ENCODE measurements around the gene NUDT8.
"Not testable (repeated sequence)": the region's sequence is repeated elsewhere in the genome, so short reads cannot be mapped to it uniquely, and the experiment has no call there.

The NUDT8 gene

DNA sequence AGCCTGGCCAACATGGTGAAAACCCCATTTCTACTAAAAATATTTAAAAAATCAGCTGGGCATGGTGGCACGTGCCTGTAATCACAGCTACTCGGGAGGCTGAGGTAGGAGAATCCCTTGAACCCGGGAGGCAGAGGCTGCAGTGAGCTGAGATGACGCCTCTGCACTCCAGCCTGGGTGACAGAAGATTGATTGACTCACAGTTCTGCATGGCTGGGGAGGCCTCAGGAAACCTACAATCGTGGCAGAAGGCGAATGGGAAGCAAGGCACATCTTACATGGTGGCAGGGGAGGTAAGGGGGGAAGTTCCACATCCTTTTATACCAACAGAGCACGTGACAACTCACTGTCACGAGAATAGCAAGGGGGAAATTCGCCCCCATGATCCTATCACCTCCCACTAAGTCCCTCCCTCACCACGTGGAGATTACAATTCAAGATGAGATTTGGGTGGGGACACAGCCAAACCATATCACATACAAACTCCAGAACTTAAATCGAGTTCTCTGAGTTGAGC is 40.8 kb downstream of the NUDT8 start:
- DNase-seq (ENCODE audit: low read depth), result not testable (repeated sequence)

DNA sequence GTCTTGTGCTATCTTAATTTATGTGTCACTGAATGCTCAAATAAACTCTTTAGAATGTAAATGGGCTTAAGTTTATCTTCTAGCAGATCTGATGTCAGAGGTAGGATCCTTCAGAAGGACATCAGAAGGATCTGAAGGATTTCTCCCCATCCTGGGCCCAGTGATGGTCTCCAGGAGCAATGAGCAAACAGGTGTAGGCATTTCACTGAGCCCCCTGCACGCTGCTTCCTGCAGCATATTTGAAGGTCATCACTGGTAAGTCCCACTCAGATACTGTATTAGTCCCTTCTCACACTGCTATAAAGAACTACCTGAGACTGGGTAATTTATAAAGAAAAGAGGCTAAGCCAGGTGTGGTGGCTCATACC is 41.6 kb downstream of the NUDT8 start:
- DNase-seq (ENCODE audit: low read depth), result no peak

DNA sequence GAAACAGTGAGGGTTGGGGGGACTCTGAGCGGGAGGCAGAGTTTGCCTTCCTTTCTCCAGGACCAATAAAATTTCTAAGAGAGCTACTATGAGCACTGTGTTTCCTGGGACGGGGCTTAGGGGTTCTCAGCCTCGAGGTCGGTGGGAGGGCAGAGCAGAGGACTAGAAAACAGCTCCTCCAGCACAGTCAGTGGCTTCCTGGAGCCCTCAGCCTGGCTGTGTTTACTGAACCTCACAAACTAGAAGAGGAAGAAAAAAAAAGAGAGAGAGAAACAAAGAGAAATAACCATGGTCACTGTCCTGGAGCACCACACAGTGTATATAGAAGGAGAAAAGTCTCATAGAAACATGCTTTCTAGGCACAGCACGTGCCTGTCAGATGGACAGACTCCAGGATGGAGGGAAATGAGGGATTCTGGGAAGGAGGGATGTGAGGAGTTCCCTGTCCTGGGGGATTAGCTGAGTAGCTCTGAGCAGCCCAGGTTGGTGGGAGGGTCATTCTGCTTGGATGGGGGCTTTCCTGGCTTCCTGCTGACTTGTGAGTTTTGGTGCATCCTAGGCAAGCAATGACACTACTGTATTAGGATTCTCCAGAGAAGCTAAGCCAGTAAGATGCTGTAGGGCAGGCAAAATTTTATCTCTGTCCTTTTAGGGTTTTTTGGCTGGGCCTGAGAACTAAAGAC is 43.0 kb downstream of the NUDT8 start:
- no peak for DNase-seq (ENCODE audit: low read depth)

DNA sequence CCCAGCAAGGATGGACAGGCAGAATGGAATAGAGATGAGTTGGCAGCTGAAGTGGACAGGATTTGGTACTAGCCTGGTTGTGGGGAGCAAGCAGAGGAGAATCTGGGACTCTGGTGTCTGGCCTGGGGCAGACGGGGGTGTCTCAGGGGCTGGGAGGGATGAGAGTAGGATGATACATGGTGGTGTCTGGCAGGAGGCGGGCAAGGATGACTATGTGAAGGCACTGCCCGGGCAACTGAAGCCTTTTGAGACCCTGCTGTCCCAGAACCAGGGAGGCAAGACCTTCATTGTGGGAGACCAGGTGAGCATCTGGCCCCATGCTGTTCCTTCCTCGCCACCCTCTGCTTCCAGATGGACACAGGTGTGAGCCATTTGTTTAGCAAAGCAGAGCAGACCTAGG is 43.8 kb downstream of the NUDT8 start:
- DNase-seq (ENCODE audit: low read depth), result no peak

DNA sequence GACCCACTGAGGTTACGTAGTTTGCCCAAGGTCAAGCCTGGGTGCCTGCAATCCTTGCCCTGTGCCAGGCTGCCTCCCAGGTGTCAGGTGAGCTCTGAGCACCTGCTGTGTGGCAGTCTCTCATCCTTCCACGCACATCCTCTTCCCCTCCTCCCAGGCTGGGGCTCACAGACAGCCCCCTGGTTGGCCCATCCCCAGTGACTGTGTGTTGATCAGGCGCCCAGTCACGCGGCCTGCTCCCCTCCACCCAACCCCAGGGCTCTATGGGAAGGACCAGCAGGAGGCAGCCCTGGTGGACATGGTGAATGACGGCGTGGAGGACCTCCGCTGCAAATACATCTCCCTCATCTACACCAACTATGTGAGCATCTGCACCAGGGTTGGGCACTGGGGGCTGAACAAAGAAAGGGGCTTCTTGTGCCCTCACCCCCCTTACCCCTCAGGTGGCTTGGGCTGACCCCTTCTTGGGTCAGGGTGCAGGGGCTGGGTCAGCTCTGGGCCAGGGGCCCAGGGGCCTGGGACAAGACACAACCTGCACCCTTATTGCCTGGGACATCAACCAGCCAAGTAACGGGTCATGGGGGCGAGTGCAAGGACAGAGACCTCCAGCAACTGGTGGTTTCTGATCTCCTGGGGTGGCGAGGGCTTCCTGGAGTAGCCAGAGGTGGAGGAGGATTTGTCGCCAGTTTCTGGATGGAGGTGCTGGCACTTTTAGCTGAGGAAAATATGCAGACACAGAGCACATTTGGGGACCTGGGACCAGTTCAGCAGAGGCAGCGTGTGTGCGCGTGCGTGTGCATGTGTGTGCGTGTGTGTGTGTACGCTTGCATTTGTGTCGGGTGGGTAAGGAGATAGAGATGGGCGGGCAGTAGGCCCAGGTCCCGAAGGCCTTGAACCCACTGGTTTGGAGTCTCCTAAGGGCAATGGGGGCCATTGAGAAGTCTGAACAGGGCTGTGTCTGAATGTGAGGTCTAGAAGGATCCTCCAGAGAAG is 44.6 kb downstream of the NUDT8 start:
- DNase-seq (ENCODE audit: low read depth), result no peak

DNA sequence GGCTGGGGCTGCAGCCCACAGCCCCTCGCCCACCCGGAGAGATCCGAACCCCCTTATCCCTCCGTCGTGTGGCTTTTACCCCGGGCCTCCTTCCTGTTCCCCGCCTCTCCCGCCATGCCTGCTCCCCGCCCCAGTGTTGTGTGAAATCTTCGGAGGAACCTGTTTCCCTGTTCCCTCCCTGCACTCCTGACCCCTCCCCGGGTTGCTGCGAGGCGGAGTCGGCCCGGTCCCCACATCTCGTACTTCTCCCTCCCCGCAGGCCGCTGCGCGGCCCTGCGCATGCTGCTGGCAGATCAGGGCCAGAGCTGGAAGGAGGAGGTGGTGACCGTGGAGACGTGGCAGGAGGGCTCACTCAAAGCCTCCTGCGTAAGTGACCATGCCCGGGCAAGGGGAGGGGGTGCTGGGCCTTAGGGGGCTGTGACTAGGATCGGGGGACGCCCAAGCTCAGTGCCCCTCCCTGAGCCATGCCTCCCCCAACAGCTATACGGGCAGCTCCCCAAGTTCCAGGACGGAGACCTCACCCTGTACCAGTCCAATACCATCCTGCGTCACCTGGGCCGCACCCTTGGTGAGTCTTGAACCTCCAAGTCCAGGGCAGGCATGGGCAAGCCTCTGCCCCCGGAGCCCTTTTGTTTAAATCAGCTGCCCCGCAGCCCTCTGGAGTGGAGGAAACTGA is 45.4 kb downstream of the NUDT8 start:
- DNase-seq (ENCODE audit: low read depth), result no peak

DNA sequence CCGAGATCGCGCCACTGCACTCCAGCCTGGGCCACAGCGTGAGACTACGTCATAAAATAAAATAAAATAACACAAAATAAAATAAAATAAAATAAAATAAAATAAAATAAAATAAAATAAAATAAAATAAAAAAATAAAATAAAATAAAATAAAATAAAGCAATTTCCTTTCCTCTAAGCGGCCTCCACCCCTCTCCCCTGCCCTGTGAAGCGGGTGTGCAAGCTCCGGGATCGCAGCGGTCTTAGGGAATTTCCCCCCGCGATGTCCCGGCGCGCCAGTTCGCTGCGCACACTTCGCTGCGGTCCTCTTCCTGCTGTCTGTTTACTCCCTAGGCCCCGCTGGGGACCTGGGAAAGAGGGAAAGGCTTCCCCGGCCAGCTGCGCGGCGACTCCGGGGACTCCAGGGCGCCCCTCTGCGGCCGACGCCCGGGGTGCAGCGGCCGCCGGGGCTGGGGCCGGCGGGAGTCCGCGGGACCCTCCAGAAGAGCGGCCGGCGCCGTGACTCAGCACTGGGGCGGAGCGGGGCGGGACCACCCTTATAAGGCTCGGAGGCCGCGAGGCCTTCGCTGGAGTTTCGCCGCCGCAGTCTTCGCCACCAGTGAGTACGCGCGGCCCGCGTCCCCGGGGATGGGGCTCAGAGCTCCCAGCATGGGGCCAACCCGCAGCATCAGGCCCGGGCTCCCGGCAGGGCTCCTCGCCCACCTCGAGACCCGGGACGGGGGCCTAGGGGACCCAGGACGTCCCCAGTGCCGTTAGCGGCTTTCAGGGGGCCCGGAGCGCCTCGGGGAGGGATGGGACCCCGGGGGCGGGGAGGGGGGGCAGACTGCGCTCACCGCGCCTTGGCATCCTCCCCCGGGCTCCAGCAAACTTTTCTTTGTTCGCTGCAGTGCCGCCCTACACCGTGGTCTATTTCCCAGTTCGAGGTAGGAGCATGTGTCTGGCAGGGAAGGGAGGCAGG is 46.2 kb downstream of the NUDT8 start, which contains the start of gene GSTP1:
GSTP1 (plus strand) TSS at position 566 of the 958 bp plus-strand sequence; CDS start at position 598, 32 bp downstream.
- DNase-seq (ENCODE audit: low read depth), result peak; percentile 79

DNA sequence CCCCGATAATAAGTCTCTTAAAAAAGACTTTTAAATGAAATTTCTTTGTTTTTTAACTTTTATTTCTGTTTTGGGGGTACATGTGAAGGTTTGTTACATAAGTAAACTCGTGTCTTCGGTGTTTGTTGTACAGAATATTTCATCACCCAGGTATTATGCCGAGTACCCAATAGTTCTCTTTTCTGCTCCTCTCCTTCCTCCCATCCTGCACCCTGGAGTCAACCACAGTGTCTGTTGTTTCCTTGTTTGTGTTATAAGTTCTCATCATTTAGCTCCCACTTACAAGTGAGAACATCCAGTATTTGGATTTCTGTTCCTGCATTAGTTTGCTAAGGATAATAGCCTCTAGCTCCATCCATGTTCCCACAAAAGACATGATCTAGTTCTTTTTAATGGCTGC is 47.7 kb downstream of the NUDT8 start:
- DNase-seq (ENCODE audit: low read depth), result no peak

DNA sequence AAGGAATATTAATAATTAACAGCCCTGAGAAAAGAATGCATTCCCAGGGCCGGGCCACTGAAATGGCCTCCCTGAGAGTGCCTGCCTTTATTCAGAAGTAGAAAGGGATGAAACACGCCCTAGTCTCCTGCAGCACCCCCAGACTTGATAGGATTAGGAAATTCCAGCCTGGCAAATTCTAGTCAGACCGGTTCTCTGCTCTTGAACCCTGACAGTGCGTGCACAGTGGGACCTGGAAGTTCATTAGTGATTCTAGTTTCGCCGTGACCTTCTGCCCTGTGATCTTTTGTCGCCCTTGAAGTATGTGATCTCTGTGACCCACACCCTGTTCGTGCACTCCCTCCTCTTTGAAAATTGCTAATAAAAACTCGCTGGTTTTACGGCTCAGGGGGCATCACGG is 48.3 kb downstream of the NUDT8 start:
- DNase-seq (ENCODE audit: low read depth), result no peak

DNA sequence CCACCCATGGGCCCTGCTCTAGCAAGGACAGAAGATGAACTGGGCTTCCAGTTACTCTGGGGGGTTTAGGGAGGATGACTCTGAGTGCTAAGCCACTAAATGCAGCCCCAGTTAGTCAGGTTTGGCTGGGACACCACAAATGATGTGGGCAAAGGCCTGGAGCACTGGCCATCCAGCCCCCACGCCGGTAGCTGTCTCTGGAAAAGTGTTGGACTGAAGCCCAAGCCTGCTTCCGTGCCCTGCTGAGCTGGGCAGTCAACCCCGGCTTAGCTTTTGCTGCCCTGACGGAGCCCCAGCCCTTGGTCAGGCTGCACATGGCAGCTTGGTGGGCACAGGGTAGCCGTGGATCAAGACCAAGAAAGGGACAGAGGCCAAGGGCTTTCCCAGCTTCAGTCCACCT is 51.8 kb downstream of the NUDT8 start:
- no peak for DNase-seq (ENCODE audit: low read depth)

Measured in HS-27A (cell line).